Activated T-helper 9 cell treated with anti-CD3 and anti-CD28 coated beads, Interleukin-2, amount 50 U/mL, for 16 hours (primary cell): ENCODE data around the gene YWHAE.
"Not testable (repeated sequence)": the region's sequence is repeated elsewhere in the genome, so short reads cannot be mapped to it uniquely, and the experiment has no call there.

Source experiments
- DNase-seq: peaks from one replicate; pipeline ENCODE4 v3.0.0-alpha.2; 2020; ENCODE audit warnings: low read depth

Gene YWHAE

GRCh38 chr17:1373707-1374237, 26.2 kb downstream of the YWHAE start:
- DNase-seq, result no peak

DNA sequence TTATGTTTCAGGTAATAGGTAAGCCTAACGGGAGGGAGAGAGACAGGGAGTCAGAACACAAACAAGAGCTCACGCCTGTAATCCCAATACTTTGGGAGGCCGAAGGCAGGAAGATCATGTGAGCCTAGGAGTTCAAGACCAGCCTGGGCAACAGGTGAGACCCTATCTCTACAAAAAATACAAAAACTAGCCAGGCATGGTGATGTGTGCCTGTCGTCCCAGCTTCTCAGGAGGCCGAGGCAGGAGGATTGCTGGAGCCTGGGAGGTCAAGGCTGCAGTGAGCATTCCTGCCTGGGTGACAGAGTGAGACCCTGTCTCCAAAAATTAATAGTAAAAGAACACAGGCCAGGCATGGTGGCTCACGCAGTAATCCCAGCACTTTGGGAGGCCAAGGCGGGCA, 27.4 kb downstream of the YWHAE start:
- DNase-seq, result no peak

GRCh38 chr17:1371893-1372590, 28.0 kb downstream of the YWHAE start:
- no peak for DNase-seq

DNA sequence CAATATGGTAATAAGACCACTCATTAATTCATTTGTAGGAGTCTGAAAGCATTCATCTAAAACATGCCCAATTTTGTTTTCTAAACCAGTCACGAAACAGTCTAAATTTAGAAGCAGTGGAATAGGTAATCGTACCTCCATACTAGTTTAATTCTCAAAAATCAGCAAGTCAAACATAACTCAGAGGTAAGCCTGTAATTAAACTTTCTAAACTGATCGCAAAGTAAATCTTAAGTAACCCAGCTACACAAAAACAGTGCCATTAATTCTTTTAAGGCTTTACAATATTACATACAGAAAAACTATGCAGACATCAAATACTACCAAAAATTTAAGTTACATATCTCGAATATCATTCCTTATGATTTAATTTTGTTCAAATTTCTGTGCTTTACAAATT, 31.4 kb downstream of the YWHAE start:
- no peak for DNase-seq

- DNase-seq, result no peak
Measured at GRCh38 chr17:1367351-1367745, 32.7 kb downstream of the YWHAE start.

DNA sequence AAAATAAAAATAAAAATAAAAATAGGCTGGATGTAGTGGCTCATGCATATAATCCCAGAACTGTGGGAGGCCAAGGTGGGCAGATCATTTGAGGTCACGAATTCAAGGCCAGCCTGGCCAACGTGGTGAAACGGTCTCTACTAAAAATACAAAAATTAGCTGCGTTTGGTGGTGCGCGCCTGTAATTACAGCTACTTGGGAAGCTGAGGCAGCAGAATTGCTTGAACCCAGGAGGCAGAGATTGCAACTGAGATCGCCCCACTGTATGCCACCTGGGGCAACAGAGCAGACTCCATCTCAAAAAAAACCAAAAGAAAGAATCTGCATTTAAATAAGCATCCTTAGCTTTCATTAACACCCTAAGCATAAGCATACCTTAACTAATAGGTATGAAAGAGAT, 33.8 kb downstream of the YWHAE start:
- no peak for DNase-seq

GRCh38 chr17:1365445-1366039, 34.5 kb downstream of the YWHAE start:
- peak; percentile 36 for DNase-seq

DNA sequence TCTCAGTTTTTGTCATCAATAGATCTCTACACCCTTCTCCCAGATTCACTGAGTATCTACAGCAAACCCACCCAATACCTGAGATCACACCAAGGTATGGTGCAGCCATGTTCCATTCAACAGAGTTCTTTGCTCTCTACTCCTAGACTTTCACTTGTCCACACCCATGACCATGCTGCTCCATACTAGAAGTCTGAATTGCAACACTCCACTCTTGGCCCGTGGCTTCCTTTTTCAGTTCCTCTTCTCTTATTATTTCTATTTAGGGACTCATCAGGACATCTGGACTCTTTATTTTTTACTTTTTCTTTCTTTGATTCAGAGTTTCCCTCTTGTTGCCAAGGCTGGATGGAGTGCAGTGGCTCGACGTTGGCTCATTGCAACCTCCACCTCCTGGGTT, 37.1 kb downstream of the YWHAE start:
- DNase-seq, result no peak

DNA sequence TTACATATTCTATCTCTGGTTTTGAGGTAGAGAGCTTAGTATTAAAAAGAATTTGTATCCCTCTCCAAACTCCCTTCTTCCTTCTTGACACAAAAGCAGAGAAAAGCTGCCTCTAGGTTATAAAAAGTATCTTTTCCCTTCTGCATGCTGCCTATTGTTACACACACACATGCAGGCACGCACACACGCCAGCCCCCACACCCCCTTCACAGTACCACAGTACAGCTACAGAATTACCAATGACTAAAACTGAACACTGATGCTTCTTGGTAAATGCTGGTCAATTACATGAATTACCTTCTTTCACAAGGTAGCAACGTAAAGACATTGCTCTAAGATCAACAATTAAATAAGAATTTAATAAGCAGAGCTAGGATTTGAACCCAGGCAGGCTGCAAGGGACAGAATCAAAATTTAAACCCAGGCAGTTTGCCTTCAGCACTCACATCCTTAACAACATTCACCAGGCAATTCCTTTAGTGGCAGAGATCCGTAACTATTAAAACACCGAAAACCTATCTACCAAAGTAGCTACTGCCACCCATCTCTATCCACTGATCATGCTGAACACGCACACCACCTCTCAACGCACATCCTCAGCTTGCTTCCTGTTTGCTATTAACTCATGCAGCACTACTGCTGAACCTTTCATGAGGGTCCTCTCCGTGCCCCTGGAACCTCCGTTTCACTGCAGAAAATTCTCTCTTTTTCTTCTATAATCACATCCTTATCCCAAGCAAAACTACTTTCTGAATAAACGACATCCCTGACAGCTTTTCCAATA, 37.8 kb downstream of the YWHAE start:
- no peak for DNase-seq

GRCh38 chr17:1360975-1361374, 39.0 kb downstream of the YWHAE start:
- DNase-seq, result no peak

- DNase-seq, result peak; percentile 10
Measured at GRCh38 chr17:1360315-1360714, 39.7 kb downstream of the YWHAE start.

GRCh38 chr17:1354030-1354429, 46.0 kb downstream of the YWHAE start:
- no peak for DNase-seq

- DNase-seq, result not testable (repeated sequence)
Measured at GRCh38 chr17:1352530-1352929, 47.5 kb downstream of the YWHAE start.

DNA sequence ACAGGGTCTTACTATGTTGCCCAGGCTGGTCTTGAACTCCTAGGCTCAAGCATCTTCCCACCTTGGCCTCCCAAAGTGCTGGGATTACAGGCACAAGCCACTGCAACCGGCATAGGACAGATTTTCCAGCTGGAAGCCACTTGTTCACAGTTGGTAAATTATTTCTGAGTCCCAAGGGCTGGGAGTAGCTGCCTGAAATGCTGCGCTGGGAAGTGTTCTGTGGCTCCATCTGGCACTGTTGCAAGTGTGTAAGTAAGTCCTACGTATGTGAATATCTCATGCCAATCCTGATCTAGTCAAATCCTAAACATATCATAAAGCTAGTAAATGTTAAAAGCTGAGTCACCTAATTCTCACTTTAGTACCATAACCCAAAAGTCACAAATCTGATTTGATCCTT, 48.1 kb downstream of the YWHAE start:
- DNase-seq, result no peak

DNA sequence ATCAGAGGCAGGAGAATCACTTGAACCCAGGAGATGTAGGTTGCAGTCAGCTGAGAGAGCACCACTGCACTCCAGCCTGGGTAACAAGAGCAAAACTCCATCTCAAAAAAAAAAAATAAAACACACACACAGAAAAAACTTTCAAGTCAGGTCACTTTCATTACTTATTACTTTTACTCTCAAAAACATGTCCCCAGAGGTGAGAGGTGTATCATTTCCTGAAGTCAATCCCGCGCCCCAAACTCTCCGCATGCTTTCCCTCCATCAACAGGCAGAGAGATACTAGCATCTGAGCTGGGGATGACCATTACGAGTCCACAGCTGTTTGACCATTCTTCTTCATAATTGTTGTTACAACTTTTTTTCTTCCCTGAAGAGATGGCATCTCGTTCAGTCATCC, 48.7 kb downstream of the YWHAE start:
- DNase-seq, result no peak

DNA sequence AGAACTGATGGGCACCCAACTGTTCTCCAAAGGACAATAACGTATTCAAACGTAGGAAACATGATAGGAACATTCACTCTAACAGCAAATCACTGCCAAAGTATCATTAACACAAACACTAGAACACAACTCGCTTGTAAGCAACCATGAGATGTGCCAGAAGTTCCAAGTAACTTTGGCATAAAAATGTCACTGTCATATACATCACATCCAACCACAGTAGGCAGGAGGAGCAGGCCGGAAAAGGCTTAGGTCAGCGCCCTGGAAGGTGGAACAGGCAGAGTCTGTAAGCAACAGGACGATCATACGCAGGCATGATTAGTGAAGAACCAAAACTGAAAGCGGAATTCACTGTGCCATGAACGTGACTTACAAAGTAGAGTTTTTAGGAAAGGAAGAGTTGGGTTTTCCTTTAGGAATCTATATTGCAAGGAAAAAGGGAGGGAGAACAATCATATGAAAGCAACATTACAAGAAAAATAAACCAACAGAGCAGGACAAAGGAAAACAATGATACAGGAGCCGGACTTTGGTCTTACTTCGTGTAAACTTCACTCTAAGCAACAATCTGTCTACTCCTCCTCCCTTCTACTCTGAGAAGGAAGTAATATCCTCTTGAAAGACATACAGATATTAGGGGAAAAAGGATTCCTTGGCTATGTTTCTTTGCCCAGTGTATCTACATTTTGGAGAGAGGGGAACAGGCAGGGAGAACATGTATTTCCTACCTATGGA, 52.3 kb downstream of the YWHAE start:
- DNase-seq, result no peak

DNA sequence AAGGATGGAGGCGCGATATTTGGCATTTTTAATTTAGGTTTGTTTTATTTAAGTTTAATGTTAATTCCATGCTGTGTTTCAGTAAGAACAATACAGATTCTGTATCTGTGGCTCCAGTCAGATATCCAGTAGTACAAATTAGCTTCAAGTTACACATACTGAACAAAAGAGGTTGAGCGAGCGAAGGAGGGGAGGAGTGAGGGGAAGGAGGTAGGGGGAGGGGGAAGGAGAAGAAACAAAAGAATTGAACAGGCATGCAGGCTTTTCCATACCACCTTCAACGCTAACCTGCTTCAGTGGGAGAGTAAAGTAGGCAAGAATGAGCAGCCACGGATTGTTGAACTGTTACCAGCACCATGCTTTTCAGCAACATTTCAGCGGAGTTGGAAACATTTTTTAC, 55.5 kb downstream of the YWHAE start:
- DNase-seq, result no peak

GRCh38 chr17:1343554-1343953, 56.5 kb downstream of the YWHAE start:
- DNase-seq, result no peak

DNA sequence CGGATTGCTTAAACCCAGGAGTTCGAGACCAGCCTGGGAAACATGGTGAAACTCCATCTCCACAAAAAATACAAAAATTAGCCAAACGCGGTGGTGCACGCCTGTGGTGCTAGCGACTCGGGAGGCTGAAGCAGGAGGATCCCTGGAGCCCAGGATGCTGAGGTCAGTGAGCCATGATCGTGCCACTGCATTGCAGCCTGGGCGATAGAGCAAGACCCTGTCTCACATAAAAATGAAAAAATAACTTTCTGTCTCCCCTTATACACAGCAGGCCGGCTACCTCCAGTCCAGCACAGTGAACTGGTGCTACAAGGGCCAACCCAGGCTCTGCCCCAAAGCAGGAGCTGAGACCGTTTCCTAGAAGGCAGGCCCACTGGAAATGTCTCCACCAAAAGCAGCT, 59.7 kb downstream of the YWHAE start:
- no peak for DNase-seq

DNA sequence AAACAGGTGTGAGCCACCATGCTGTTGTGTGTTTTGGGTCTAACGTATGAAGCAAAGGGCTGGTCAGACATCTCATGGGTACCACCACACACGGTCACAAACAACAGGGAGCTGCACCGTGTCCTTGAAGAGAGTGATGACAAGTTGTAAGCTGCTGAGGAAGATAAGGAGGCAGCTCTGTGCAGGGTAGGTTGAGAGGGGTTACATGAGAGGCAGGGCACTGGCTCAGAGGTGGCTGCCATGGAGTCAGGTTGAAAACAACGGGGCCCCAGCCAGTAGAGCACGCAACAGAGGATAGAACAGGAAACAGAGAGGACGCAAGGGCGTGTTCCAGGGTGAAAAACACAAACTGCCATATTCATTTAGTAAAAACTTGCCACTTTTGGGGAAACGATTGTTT, 68.3 kb downstream of the YWHAE start:
- DNase-seq, result no peak

DNA sequence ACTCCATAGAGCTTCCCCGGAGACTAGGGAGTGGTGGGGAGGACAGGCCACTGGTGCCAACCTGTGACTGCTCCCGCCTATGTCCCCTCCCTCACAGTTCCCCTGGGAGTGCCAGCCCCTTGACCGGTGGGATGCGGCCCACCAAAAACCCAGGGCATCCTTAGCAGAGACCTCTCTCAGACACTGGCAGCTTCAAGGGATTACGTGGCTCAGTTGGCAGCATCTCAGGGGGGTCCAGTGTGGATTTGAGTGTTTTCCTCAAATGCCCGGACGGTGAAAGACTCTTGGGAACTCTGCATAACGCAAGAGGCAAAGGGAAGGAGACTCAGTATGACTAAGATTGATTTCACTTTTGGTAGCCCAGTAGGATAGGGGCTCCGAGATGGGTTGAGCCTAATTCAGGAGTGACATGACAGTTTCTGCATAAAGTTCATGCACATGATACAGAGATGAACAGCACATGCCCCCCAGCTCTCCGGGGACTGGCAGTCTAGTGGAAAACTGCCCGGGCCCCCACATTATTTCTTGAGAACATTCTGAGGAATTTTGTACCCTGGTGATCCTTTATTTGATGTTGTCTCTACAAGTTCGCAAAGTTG, 70.2 kb downstream of the YWHAE start:
- no peak for DNase-seq

- DNase-seq, result no peak
Measured at GRCh38 chr17:1328437-1328836, 71.6 kb downstream of the YWHAE start.
